IMR-90 (cell line): ENCODE data around the gene ENOX2. TPM values are rescaled to one million over a fixed set of nuclear protein-coding genes. Genes with fewer than 3 reads are reported as not detected.

Experiments used
- ATAC-seq: fragments of 200-7000 bp; cut with Tn5 transposase; 2 replicates; pipeline ENCODE4 v1.9.1; 2020; ENCODE audit warnings: low read depth, mild to moderate bottlenecking, moderate library complexity
- BruUV-seq: library from RNA; stranded (reverse); fragments of 400-500 nt; replicated peaks from 2 replicates; lab custom pipeline; 2021; lab: Mats Ljungman, UMichigan
- CTCF ChIA-PET: fragments of 300-600 bp; formaldehyde crosslinking; extraction: SDS; loops from one replicate; lab custom pipeline; 2021; ENCODE audit warnings: antibody characterized with exemption; lab: Yijun Ruan, JAX
- POLR2A ChIA-PET: fragments of 300-600 bp; sonication (Branson Sonifier 250); formaldehyde crosslinking; loops from one replicate; lab custom pipeline; 2022; ENCODE audit warnings: antibody characterized with exemption; ENCODE audit not compliant: unreplicated experiment; lab: Charles Lee
- DNase-seq: peaks from one replicate; pipeline ENCODE4 v3.0.0; 2013
- H2AFZ ChIP-seq: replicated peaks from 2 replicates; pipeline ENCODE3; 2013; ENCODE audit warnings: low read length, mild to moderate bottlenecking; ENCODE audit not compliant: poor library complexity
- H2AK5ac ChIP-seq: 2 replicates; pipeline ENCODE4 v1.6.1; 2013; ENCODE audit warnings: low read depth, low read length, inconsistent platforms
- H2AK9ac ChIP-seq: replicated peaks from 2 replicates; pipeline ENCODE3; 2013; ENCODE audit warnings: mild to moderate bottlenecking, low read depth, low read length, moderate library complexity; ENCODE audit not compliant: poor library complexity
- H2BK120ac ChIP-seq: 2 replicates; pipeline ENCODE4 v1.6.1; 2013; ENCODE audit warnings: low read depth, low read length, inconsistent platforms
- H2BK15ac ChIP-seq: 3 replicates; pipeline ENCODE4 v1.6.1; 2013; ENCODE audit warnings: low read depth, low read length, inconsistent platforms
- H2BK20ac ChIP-seq: 2 replicates; pipeline ENCODE4 v1.6.1; 2013; ENCODE audit warnings: low read depth, mild to moderate bottlenecking, inconsistent platforms, low read length, moderate library complexity
- H2BK5ac ChIP-seq: 2 replicates; pipeline ENCODE4 v1.6.1; 2013; ENCODE audit warnings: mild to moderate bottlenecking, low read depth, low read length, inconsistent platforms; ENCODE audit not compliant: poor library complexity, severe bottlenecking
- H3K14ac ChIP-seq: replicated peaks from 2 replicates; pipeline ENCODE4 v1.6.1; 2013; ENCODE audit warnings: low read depth, low read length, inconsistent platforms
- H3K18ac ChIP-seq: 2 replicates; pipeline ENCODE4 v1.6.1; 2013; ENCODE audit warnings: low read depth, low read length, control low read depth
- H3K23ac ChIP-seq: 2 replicates; pipeline ENCODE4 v1.6.1; 2013; ENCODE audit warnings: low read depth, low read length, inconsistent platforms
- H3K27ac ChIP-seq: 2 replicates; pipeline ENCODE4 v1.5.1; 2013; ENCODE audit warnings: mild to moderate bottlenecking, control low read depth, low read length; ENCODE audit not compliant: insufficient read depth
- H3K27me3 ChIP-seq: 2 replicates; pipeline ENCODE4 v1.6.1; 2013; ENCODE audit warnings: low read length; ENCODE audit not compliant: control insufficient read depth, insufficient read depth
- H3K36me3 ChIP-seq: 2 replicates; pipeline ENCODE4 v1.6.1; 2013; ENCODE audit warnings: low read length, mixed read lengths; ENCODE audit not compliant: control insufficient read depth, insufficient read depth
- H3K4ac ChIP-seq: 2 replicates; pipeline ENCODE4 v1.6.1; 2013; ENCODE audit warnings: low read depth, low read length, inconsistent platforms
- H3K4me1 ChIP-seq: 2 replicates; pipeline ENCODE4 v1.6.1; 2013; ENCODE audit warnings: low read length, mixed read lengths; ENCODE audit not compliant: control insufficient read depth, insufficient read depth
- H3K4me2 ChIP-seq: 2 replicates; pipeline ENCODE4 v1.6.1; 2013; ENCODE audit warnings: low read depth, mild to moderate bottlenecking, control low read depth, low read length, moderate library complexity
- H3K4me3 ChIP-seq: 2 replicates; pipeline ENCODE4 v1.5.1; 2013; ENCODE audit warnings: low read depth, mild to moderate bottlenecking, control low read depth, low read length, moderate library complexity; ENCODE audit not compliant: insufficient read depth
- H3K56ac ChIP-seq: 2 replicates; pipeline ENCODE4 v1.6.1; 2013; ENCODE audit warnings: low read length, inconsistent platforms; ENCODE audit not compliant: insufficient read depth; ENCODE audit errors: extremely low read depth
- H3K79me1 ChIP-seq, 2 experiments: 2 replicates each; pipeline ENCODE4 v1.6.1; 2013; ENCODE audit warnings: low read length in 2 of 2, inconsistent platforms in 1 of 2, low read depth in 1 of 2
- H3K9ac ChIP-seq: 2 replicates; pipeline ENCODE4 v1.6.1; 2013; ENCODE audit warnings: low read depth, low read length, control low read depth
- H3K9me1 ChIP-seq: 2 replicates; pipeline ENCODE4 v1.6.1; 2013; ENCODE audit warnings: low read length, inconsistent platforms; ENCODE audit not compliant: insufficient read depth
- H3K9me3 ChIP-seq: 2 replicates; pipeline ENCODE4 v1.6.1; 2013; ENCODE audit warnings: low read length; ENCODE audit not compliant: control insufficient read depth, insufficient read depth
- H4K20me1 ChIP-seq: 2 replicates; pipeline ENCODE4 v1.6.1; 2013; ENCODE audit warnings: low read length, inconsistent platforms; ENCODE audit not compliant: insufficient read depth
- H4K5ac ChIP-seq: 2 replicates; pipeline ENCODE4 v1.6.1; 2013; ENCODE audit warnings: mild to moderate bottlenecking, low read depth, low read length, control low read depth
- H4K8ac ChIP-seq, 2 experiments: 2 replicates each; pipeline ENCODE4 v1.6.1; 2013; ENCODE audit warnings: low read depth in 2 of 2, low read length in 2 of 2, control low read depth in 1 of 2, inconsistent platforms in 1 of 2
- H4K91ac ChIP-seq: 2 replicates; pipeline ENCODE4 v1.6.1; 2013; ENCODE audit warnings: low read depth, low read length, inconsistent platforms; ENCODE audit not compliant: insufficient read depth
- CTCF ChIP-seq: conservative IDR thresholded peaks from 2 replicates; pipeline ENCODE4 v1.5.1; 2012; ENCODE audit warnings: mild to moderate bottlenecking, low read depth, low read length, improper control_type of control experiment
- MXI1 ChIP-seq: IDR thresholded peaks from 2 replicates; pipeline ENCODE4 v1.6.1; 2012; ENCODE audit warnings: low read depth, mild to moderate bottlenecking, low read length, moderate library complexity, borderline replicate concordance
- RAD21 ChIP-seq: IDR thresholded peaks from 2 replicates; pipeline ENCODE4 v1.6.1; 2012; ENCODE audit warnings: low read length, improper control_type of control experiment
- RFX5 ChIP-seq: IDR thresholded peaks from 2 replicates; pipeline ENCODE4 v1.8.0; 2012; ENCODE audit warnings: low read depth, mild to moderate bottlenecking, low read length, moderate library complexity
- SMC3 ChIP-seq: fragments of 150-350 bp; IDR thresholded peaks from 2 replicates; pipeline ENCODE4 v1.6.1; 2016; ENCODE audit warnings: low read depth, mild to moderate bottlenecking, antibody characterized with exemption, low read length, moderate library complexity
- WGBS, 2 experiments: methylation state at CpG; one replicate each; pipeline versions ENCODE4 v1.1.5 to v1.1.7; 2013; ENCODE audit warnings: missing lambda C conversion rate in 2 of 2; ENCODE audit not compliant: insufficient read length in 1 of 2; ENCODE audit errors: extremely low coverage in 2 of 2; 5-methylcytosine and 5-hydroxymethylcytosine counted together
- dilution Hi-C: fragments of 300-500 bp; cut with HindIII; formaldehyde crosslinking; loops from one replicate; pipeline ENCODE4 v1.14.3; 2018; ENCODE audit warnings: low sequenced_read_pairs; ENCODE audit not compliant: unreplicated experiment
- in situ Hi-C: fragments of 300-500 bp; cut with MboI; formaldehyde crosslinking; loops from 3 replicates; pipeline ENCODE4 v1.14.3; 2019; ENCODE audit warnings: low sequenced_read_pairs, inconsistent platforms, mixed read lengths
- intact Hi-C: fragments of 100-400 bp; cut with micrococcal nuclease; formaldehyde crosslinking; loops from 2 replicates; pipeline ENCODE4 v1.10.0; 2022
- polyA plus RNA-seq, 3 experiments: library from polyadenylated mRNA; depleted of rRNA; stranded (reverse); fragments of >200 nt; gene quantifications; 2 replicates each; pipeline ENCODE4 v1.2.3, GENCODE V29; 2012; ENCODE audit warnings: low replicate concordance in 1 of 3
- total RNA-seq: library from RNA; depleted of rRNA; stranded (reverse); fragments of >200 nt; gene quantifications from 2 replicates; pipeline ENCODE4 v1.2.3, GENCODE V29; 2012

Gene ENOX2
- total and polyA plus RNA-seq, 2 of the 4 experiments (the other 2 are of a cell fraction), result 6.3 to 11.8 TPM

DNA sequence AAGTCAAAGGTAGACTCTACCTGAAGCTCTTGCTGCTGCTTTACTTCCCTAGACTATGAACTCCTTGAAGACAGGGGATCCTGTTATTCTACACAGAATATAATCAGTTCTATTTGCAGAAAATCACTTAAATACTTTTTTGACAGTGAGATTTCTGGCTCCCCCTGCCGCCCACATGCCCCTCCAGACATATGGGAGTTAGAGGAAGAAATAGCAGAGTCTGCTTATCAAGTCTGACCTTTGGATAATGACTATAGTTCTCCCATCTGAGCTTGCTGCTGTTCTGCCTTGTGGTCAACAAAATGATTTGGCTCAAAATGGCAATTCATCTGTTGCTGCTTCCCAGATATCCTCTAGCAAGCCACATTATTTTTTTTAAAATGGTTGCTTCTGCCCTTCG lies 101.1 kb downstream of the ENOX2 start:
- H3K14ac ChIP-seq, result no peak overlapping the region
- H3K9me3 ChIP-seq, result no peaks in the 10 kb centered on the region
- no TSS peak for BruUV-seq
- no peak overlapping the region for H3K4me3 ChIP-seq
- dilution Hi-C loops, result no loop called here
- H3K79me1 ChIP-seq, result no peaks in the 10 kb centered on the region
- no peaks in the 10 kb centered on the region for H4K20me1 ChIP-seq
- H3K36me3 ChIP-seq, result no peaks in the 10 kb centered on the region
- H2BK5ac ChIP-seq, result no peak overlapping the region
- H3K27ac ChIP-seq, result no peak overlapping the region
- no peak overlapping the region for H2AK5ac ChIP-seq
- no peak overlapping the region for H3K18ac ChIP-seq
- no peak overlapping the region for H2BK15ac ChIP-seq
- H3K56ac ChIP-seq, result no peak overlapping the region
- no peaks in the 10 kb centered on the region; the same call in 1 of the 2 replicates for H3K27me3 ChIP-seq
- ATAC-seq (no peak; the same call in 1 of the 2 replicates), DNase-seq (peak; percentile 17)
- no peak overlapping the region for H2BK20ac ChIP-seq
- intact Hi-C loops, result no loop called here
- in situ Hi-C loops, result no loop called here
- no peak overlapping the region for H3K4me2 ChIP-seq
- ChIA-PET CTCF (interaction anchor here (0.9 to 1.1 kb wide), 2 partner anchors 10 to 227 kb away, joined by 3 to 5 read pairs; no protein-coding TSS in a partner anchor), POLR2A (no interaction called here)
- no peaks in the 10 kb centered on the region for H3K4me1 ChIP-seq
- no CpG with 5 or more reads among the region's 2 CpGs for WGBS, 2 experiments
- no peak overlapping the region for H2AFZ ChIP-seq
- no peak overlapping the region for H2AK9ac ChIP-seq
- no peak overlapping the region for H3K4ac ChIP-seq
- no peak overlapping the region for H2BK120ac ChIP-seq
- peak; percentile 31; the same call in 1 of the 2 replicates for TF ChIP-seq CTCF
- 0 out of 2 replicates have a peak, but pooled peaks have one; percentile 4 for TF ChIP-seq SMC3
- 0 out of 2 replicates have a peak, but pooled peaks have one; percentile 17 for TF ChIP-seq RAD21
- TF ChIP-seq RFX5, result no peak
- TF ChIP-seq MXI1, result no peak
- H3K23ac ChIP-seq, result no peak overlapping the region
- no peak overlapping the region for H4K8ac ChIP-seq
- no peak overlapping the region for H4K5ac ChIP-seq
- H3K9me1 ChIP-seq, result peaks cover 3% of the 10 kb centered on the region; the same call in 1 of the 2 replicates
- no peak overlapping the region for H3K9ac ChIP-seq
- H4K91ac ChIP-seq, result no peak overlapping the region
